Measurements from ENCODE around the gene KIAA1958. TPM values are rescaled to one million over a fixed set of nuclear protein-coding genes. Genes with fewer than 3 reads are reported as not detected.

The KIAA1958 gene
- total and polyA plus RNA-seq, 2 of the 8 experiments (the other 6 are each of a cell fraction or from before 2014, with no cell fraction given), result 11.4 to 43.8 TPM

DNA sequence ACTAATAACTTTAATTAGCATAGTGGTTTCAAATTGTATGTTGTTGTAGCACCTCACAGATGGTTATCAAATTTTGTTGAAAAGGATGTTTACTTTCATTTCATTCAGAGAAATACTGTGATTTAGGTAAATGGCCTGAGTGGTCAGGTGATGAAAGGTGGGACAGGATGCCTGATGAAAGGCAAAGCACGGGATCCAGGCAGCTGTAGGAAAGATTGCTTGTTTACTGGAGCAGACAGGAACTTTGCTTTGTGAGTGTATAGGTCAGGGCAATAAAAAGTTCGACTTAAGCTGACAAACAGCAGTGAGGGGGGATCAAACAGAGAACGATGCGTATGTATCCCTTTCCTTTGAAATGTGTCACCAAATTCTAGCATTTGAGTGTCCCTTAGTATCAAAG, 19.0 kb downstream of the KIAA1958 start:
- WGBS, 2 experiments (ENCODE audit: extremely low coverage in 1 of 2, insufficient coverage in 1 of 2, insufficient read length in 1 of 2, insufficient replicate concordance in 2 of 2, low coverage in 1 of 2, low lambda C conversion rate in 2 of 2, missing lambda C conversion rate in 1 of 2), result 92% methylated on average over 4 of the region's 4 CpGs; no CpG with 5 or more reads in 1 of the 2 experiments
- peaks cover 0 to 6% of the 10 kb centered on the region in 2 experiments for H4K20me1 ChIP-seq (replicated peaks in 1 of 2; ENCODE audit: control insufficient read depth in 1 of 2, insufficient read depth in 2 of 2, low read length in 2 of 2)

More for the DNA sequence above, 19.0 kb downstream of the KIAA1958 start:
- no peak overlapping the region for H2BK5ac ChIP-seq (ENCODE audit: low read depth, low read length)
- no peak overlapping the region for H3K18ac ChIP-seq (ENCODE audit: extremely low read depth, low read length)
- no peak overlapping the region for H3K4me2 ChIP-seq (ENCODE audit: insufficient read depth in 1 of 2, low read depth in 2 of 2, low read length in 2 of 2)
- H2AK5ac ChIP-seq (ENCODE audit: low read depth, low read length), result no peak overlapping the region
- H2BK12ac ChIP-seq (ENCODE audit: low read depth, low read length), result no peak overlapping the region
- FAIRE-seq, result no peak
- no peaks in the 10 kb centered on the region for H3K23me2 ChIP-seq (ENCODE audit: low read depth, low read length)
- no peak overlapping the region for H3K14ac ChIP-seq (ENCODE audit: insufficient read length)
- no peak overlapping the region for H4K5ac ChIP-seq (ENCODE audit: insufficient read length, low read depth, low read length)
- H3K4me3 ChIP-seq (ENCODE audit: extremely low read depth in 1 of 4, insufficient read depth in 2 of 4, low read depth in 3 of 4, low read length in 4 of 4), result no peak overlapping the region
- H3K9me3 ChIP-seq (ENCODE audit: insufficient read depth in 2 of 2, low read depth in 1 of 2, low read length in 1 of 2), result no peaks in the 10 kb centered on the region
- no peak overlapping the region for H2BK15ac ChIP-seq (ENCODE audit: low read length)
- H3K56ac ChIP-seq (replicated peaks; ENCODE audit: insufficient read length, low read depth, low read length), result no peak overlapping the region
- H3K27me3 ChIP-seq (replicated peaks in 1 of 4; ENCODE audit: control insufficient read depth in 3 of 4, extremely low read depth in 1 of 4, insufficient read depth in 3 of 4, low read length in 3 of 4), result no peaks in the 10 kb centered on the region
- H2BK20ac ChIP-seq (ENCODE audit: low read length), result no peak overlapping the region
- H3K9ac ChIP-seq (replicated peaks in 1 of 4; ENCODE audit: extremely low read depth in 1 of 4, low read depth in 3 of 4, low read length in 3 of 4), result no peak overlapping the region
- TF ChIP-seq MAFK (IDR thresholded peaks at IDR 0.05; ENCODE audit: low read depth, low read length) (no peak), CBX8 (IDR thresholded peaks at IDR 0.05; ENCODE audit: borderline replicate concordance, low read depth, low read length) (no peak), CEBPB (IDR thresholded peaks at IDR 0.05; ENCODE audit: low read depth, low read length) (no peak), CHD1 (IDR thresholded peaks at IDR 0.05; ENCODE audit: low read depth, low read length) (no peak), RFX5 (IDR thresholded peaks at IDR 0.05; ENCODE audit: borderline replicate concordance, low read depth, low read length) (no peak), CTBP2 (IDR thresholded peaks at IDR 0.05; ENCODE audit: borderline replicate concordance, insufficient read depth, insufficient read length, low read length) (no peak), BACH1 (IDR thresholded peaks at IDR 0.05; ENCODE audit: low read length) (no peak), SIRT6 (IDR thresholded peaks at IDR 0.05; ENCODE audit: low read length) (no peak), SRF (IDR thresholded peaks at IDR 0.05; ENCODE audit: low read depth, low read length) (no peak), POLR2A (IDR thresholded peaks at IDR 0.05; ENCODE audit: control extremely low read depth in 1 of 2, low read depth in 2 of 2, low read length in 2 of 2) (no peak), ASH2L (IDR thresholded peaks at IDR 0.05; ENCODE audit: low read length) (no peak), CHD2 (IDR thresholded peaks at IDR 0.05; ENCODE audit: low read length) (no peak), RBBP5 (IDR thresholded peaks at IDR 0.05; ENCODE audit: borderline replicate concordance, low read depth, low read length) (no peak)
- no peak overlapping the region for H4K8ac ChIP-seq (ENCODE audit: extremely low read depth, insufficient read depth, low read length)
- no peak overlapping the region for H3K27ac ChIP-seq (ENCODE audit: low read depth, low read length)
- POLR2A ChIA-PET (ENCODE audit: partially characterized antibody), result interaction anchor here (1.1 kb wide), 1 partner anchor 20 kb away, joined by 3 read pairs; the partner anchor contains the start of gene KIAA1958
- no peak overlapping the region for H3K4ac ChIP-seq (replicated peaks; ENCODE audit: insufficient read length, low read depth, low read length)
- peaks cover 0 to 8% (median 1%) of the 10 kb centered on the region in 4 experiments; a peak in 4 of 7 replicates for H3K4me1 ChIP-seq (replicated peaks in 1 of 4; ENCODE audit: control insufficient read depth in 3 of 4, insufficient read depth in 4 of 4, low read length in 3 of 4)
- no peaks in the 10 kb centered on the region for H3K36me3 ChIP-seq (ENCODE audit: control insufficient read depth in 2 of 4, insufficient read depth in 4 of 4, low read length in 3 of 4)
- no peak overlapping the region for H2BK120ac ChIP-seq (replicated peaks; ENCODE audit: low read depth, low read length)
- peaks cover 10 to 95% of the 10 kb centered on the region in 2 experiments; a peak in 3 of 4 replicates for H3K79me2 ChIP-seq (ENCODE audit: control insufficient read depth in 1 of 2, insufficient read depth in 2 of 2, low read length in 2 of 2)
- no peak overlapping the region for H4K91ac ChIP-seq (replicated peaks; ENCODE audit: insufficient read length, low read length)
- no peak overlapping the region for H2AFZ ChIP-seq (ENCODE audit: low read length)
- DNase-seq (ENCODE audit: low read depth in 1 of 2, low spot score in 2 of 2), result no peak
- no peak overlapping the region for H3K23ac ChIP-seq (ENCODE audit: insufficient read length)
- H3K79me1 ChIP-seq (ENCODE audit: low read depth, low read length), result peaks cover 5% of the 10 kb centered on the region; the same call in 1 of the 2 replicates
- CTCF ChIA-PET (ENCODE audit: partially characterized antibody), result interaction anchor here (0.5 to 1.9 kb wide), 5 partner anchors 10 to 242 kb away, joined by 3 to 4 read pairs (median 3); no protein-coding TSS in a partner anchor

All from H1 (cell line).